ENCODE measurements around the gene CDT1.

GRCh38 chr16:88790312-88791211, 13.0 kb upstream of the CDT1 start:
- TF ChIP-seq, protein P1, sequence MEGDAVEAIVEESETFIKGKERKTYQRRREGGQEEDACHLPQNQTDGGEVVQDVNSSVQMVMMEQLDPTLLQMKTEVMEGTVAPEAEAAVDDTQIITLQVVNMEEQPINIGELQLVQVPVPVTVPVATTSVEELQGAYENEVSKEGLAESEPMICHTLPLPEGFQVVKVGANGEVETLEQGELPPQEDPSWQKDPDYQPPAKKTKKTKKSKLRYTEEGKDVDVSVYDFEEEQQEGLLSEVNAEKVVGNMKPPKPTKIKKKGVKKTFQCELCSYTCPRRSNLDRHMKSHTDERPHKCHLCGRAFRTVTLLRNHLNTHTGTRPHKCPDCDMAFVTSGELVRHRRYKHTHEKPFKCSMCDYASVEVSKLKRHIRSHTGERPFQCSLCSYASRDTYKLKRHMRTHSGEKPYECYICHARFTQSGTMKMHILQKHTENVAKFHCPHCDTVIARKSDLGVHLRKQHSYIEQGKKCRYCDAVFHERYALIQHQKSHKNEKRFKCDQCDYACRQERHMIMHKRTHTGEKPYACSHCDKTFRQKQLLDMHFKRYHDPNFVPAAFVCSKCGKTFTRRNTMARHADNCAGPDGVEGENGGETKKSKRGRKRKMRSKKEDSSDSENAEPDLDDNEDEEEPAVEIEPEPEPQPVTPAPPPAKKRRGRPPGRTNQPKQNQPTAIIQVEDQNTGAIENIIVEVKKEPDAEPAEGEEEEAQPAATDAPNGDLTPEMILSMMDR (IDR thresholded peaks at IDR 0.05; ENCODE audit: insufficient read depth, low read length, poor library complexity, severe bottlenecking) = no peak
- no peak for TF ChIP-seq EZH2phosphoT487 (conservative IDR thresholded peaks at IDR 0.05; ENCODE audit: low read length)
